ENCODE measurements around the gene COL18A1. TPM values are rescaled to one million over a fixed set of nuclear protein-coding genes. Genes with fewer than 3 reads are reported as not detected.

COL18A1 gene
- total RNA-seq, 1 experiment from 2014 or later, result 77.0 TPM

DNA sequence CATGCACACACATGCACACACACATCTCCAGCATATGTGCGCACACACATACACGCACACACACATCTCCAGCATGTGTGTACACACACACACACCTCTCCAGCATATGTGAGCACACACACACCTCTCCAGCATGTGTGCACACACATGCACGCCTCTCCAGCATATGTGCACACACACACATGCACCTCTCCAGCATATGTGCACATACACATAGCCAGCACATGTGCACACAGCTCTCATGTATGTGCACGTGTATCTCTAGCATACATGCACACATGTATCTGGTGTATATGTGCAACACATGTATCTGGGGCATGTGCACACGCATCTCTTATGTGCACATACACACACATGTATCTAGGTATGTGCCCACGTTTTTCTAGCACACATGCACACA, 79.4 kb downstream of the COL18A1 start:
- Histone ChIP-seq H3K79me2 (ENCODE audit: low read length) (no peaks in the 10 kb centered on the region), H3K36me3 (ENCODE audit: low read depth, low read length) (peaks cover 2% of the 10 kb centered on the region; the same call in 1 of the 2 replicates), H3K9me3 (ENCODE audit: low read length) (no peaks in the 10 kb centered on the region), H4K20me1 (ENCODE audit: low read length) (no peaks in the 10 kb centered on the region), H3K4me2 (ENCODE audit: low read length) (no peak overlapping the region), H3K4me3 (ENCODE audit: low read length) (no peak overlapping the region), H3F3A (ENCODE audit: low read length, unreplicated experiment) (no peaks in the 10 kb centered on the region), H3K27ac (ENCODE audit: low read length) (no peak overlapping the region), H3K9me2 (replicated peaks; ENCODE audit: low read length) (no peaks in the 10 kb centered on the region), H3K27me3 (ENCODE audit: low read length) (no peaks in the 10 kb centered on the region), H3K9ac (ENCODE audit: low read length) (no peak overlapping the region), H2AFZ (ENCODE audit: low read length) (no peak overlapping the region), H3K4me1 (ENCODE audit: insufficient read depth, low read length) (no peaks in the 10 kb centered on the region)
- ChIA-PET POLR2A (ENCODE audit: unreplicated experiment) (no interaction called here), CTCF (no interaction called here)
- DNase-seq (no peak), ATAC-seq (no peak)
- intact Hi-C loops (cut with micrococcal nuclease), result no loop called here
- no TSS peak for BruUV-seq (replicated peaks)
- TF ChIP-seq, protein P1, sequence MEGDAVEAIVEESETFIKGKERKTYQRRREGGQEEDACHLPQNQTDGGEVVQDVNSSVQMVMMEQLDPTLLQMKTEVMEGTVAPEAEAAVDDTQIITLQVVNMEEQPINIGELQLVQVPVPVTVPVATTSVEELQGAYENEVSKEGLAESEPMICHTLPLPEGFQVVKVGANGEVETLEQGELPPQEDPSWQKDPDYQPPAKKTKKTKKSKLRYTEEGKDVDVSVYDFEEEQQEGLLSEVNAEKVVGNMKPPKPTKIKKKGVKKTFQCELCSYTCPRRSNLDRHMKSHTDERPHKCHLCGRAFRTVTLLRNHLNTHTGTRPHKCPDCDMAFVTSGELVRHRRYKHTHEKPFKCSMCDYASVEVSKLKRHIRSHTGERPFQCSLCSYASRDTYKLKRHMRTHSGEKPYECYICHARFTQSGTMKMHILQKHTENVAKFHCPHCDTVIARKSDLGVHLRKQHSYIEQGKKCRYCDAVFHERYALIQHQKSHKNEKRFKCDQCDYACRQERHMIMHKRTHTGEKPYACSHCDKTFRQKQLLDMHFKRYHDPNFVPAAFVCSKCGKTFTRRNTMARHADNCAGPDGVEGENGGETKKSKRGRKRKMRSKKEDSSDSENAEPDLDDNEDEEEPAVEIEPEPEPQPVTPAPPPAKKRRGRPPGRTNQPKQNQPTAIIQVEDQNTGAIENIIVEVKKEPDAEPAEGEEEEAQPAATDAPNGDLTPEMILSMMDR (conservative IDR thresholded peaks at IDR 0.05; ENCODE audit: low read depth, low read length), result no peak
- TF ChIP-seq EZH2 (IDR thresholded peaks at IDR 0.05; ENCODE audit: low read length, unreplicated experiment), result no peak
- no peak for TF ChIP-seq EZH2phosphoT487 (IDR thresholded peaks at IDR 0.05; ENCODE audit: borderline replicate concordance, low read length)

DNA sequence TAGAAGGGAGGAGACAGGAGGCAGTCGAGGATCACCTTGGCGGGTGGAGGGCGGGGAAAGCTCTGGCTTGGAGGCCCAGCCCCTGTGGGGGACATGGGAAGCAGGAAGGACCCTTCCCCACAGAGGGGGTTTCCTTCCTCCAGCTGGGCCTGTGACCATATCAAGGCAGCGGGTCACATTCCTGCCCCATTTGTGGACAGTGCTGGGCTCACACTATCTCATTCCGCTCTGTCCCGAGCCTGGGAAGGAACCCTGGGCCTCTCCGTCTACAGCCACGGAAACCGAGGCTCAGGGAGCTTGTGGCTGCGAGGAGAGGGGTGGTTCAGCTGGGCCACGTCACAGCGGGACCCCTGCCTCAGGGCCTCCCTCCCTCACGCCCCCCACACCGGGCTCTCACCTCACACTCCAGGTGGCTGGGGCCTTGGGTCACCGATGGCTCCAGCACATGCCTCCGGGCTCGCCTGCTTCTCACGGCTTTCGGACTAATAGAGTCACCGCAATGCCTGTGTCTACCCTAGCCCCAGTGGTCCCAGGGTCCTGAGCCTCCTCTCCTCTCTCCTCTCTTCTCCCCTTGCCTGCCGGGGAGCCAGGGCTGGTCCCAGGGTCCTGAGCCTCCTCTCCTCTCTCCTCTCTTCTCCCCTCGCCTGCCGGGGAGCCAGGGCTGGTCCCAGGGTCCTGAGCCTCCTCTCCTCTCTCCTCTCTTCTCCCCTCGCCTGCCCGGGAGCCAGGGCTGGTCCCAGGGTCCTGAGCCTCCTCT, 80.9 kb downstream of the COL18A1 start:
- H3K9me3 ChIP-seq (ENCODE audit: low read length), result no peaks in the 10 kb centered on the region
- intact Hi-C loops (cut with micrococcal nuclease), result no loop called here
- no peaks in the 10 kb centered on the region for H3K27me3 ChIP-seq (ENCODE audit: low read length)
- ATAC-seq (no peak), DNase-seq (no peak)
- no peaks in the 10 kb centered on the region for H4K20me1 ChIP-seq (ENCODE audit: low read length)
- H3K4me1 ChIP-seq (ENCODE audit: insufficient read depth, low read length), result no peaks in the 10 kb centered on the region
- H3K9me2 ChIP-seq (replicated peaks; ENCODE audit: low read length), result no peaks in the 10 kb centered on the region
- TF ChIP-seq EZH2 (IDR thresholded peaks at IDR 0.05; ENCODE audit: low read length, unreplicated experiment), result no peak
- TF ChIP-seq EZH2phosphoT487 (IDR thresholded peaks at IDR 0.05; ENCODE audit: borderline replicate concordance, low read length), result no peak
- TF ChIP-seq, protein P1 (conservative IDR thresholded peaks at IDR 0.05; ENCODE audit: low read depth, low read length), result no peak
- H3K79me2 ChIP-seq (ENCODE audit: low read length), result no peaks in the 10 kb centered on the region
- H3K36me3 ChIP-seq (ENCODE audit: low read depth, low read length), result 0 out of 2 replicates have a peak, but pooled peaks cover 2% of the 10 kb centered on the region
- no TSS peak for BruUV-seq (replicated peaks)
- no peaks in the 10 kb centered on the region for H3F3A ChIP-seq (ENCODE audit: low read length, unreplicated experiment)
- no peak overlapping the region for H3K9ac ChIP-seq (ENCODE audit: low read length)
- no peak overlapping the region for H3K27ac ChIP-seq (ENCODE audit: low read length)
- H3K4me2 ChIP-seq (ENCODE audit: low read length), result no peak overlapping the region
- POLR2A ChIA-PET (ENCODE audit: unreplicated experiment), result no interaction called here
- no peak overlapping the region for H3K4me3 ChIP-seq (ENCODE audit: low read length)
- CTCF ChIA-PET, result no interaction called here
- no peak overlapping the region for H2AFZ ChIP-seq (ENCODE audit: low read length)

DNA sequence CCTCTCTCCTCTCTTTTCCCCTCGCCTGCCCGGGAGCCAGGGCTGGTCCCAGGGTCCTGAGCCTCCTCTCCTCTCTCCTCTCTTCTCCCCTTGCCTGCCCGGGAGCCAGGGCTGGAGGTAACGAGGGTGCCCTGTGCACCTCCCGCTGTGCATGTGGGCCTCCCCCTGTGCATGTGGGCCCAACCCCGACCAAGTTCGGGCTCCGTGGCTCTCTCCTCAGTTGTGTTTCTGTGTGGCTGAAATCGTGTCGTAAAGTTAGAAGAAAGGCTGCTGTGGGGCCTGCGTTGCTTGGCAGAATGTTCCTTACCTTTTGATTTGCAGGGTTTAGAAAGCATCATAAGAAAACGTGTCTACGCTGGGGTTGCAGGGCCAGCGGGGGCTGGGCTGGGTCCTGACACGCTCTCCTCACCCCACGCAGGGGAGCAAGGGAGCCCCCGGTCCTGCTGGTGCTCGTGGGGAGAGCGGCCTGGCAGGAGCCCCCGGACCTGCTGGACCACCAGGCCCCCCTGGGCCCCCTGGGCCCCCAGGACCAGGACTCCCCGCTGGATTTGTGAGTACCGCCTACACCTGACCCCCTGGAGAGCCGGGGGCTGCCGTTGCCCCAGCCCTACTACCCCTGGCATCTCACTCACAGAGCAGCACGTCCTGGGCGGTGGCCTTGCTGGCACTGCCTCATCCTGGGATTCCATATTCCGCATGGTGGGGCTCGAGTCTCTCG, 81.6 kb downstream of the COL18A1 start:
- H3K4me2 ChIP-seq (ENCODE audit: low read length), result no peak overlapping the region
- CTCF ChIA-PET, result no interaction called here
- no peak for DNase-seq
- POLR2A ChIA-PET (ENCODE audit: unreplicated experiment), result no interaction called here
- intact Hi-C loops (cut with micrococcal nuclease), result no loop called here
- H3K4me1 ChIP-seq (ENCODE audit: insufficient read depth, low read length), result no peaks in the 10 kb centered on the region
- no peak overlapping the region for H3K4me3 ChIP-seq (ENCODE audit: low read length)
- H3K27ac ChIP-seq (ENCODE audit: low read length), result no peak overlapping the region
- no peaks in the 10 kb centered on the region for H3K79me2 ChIP-seq (ENCODE audit: low read length)
- 0 out of 2 replicates have a peak, but pooled peaks cover under 1% of the 10 kb centered on the region for H3K36me3 ChIP-seq (ENCODE audit: low read depth, low read length)
- no TSS peak for BruUV-seq (replicated peaks)
- no peak overlapping the region for H3K9ac ChIP-seq (ENCODE audit: low read length)
- no peaks in the 10 kb centered on the region for H3K9me2 ChIP-seq (replicated peaks; ENCODE audit: low read length)
- H2AFZ ChIP-seq (ENCODE audit: low read length), result no peak overlapping the region
- TF ChIP-seq, protein P1 (conservative IDR thresholded peaks at IDR 0.05; ENCODE audit: low read depth, low read length), result no peak
- TF ChIP-seq EZH2 (IDR thresholded peaks at IDR 0.05; ENCODE audit: low read length, unreplicated experiment), result no peak
- no peak for TF ChIP-seq EZH2phosphoT487 (IDR thresholded peaks at IDR 0.05; ENCODE audit: borderline replicate concordance, low read length)
- H4K20me1 ChIP-seq (ENCODE audit: low read length), result no peaks in the 10 kb centered on the region
- no peaks in the 10 kb centered on the region for H3K27me3 ChIP-seq (ENCODE audit: low read length)
- H3K9me3 ChIP-seq (ENCODE audit: low read length), result no peaks in the 10 kb centered on the region
- no peak for ATAC-seq
- no peaks in the 10 kb centered on the region for H3F3A ChIP-seq (ENCODE audit: low read length, unreplicated experiment)
